Ishikawa (cell line): ENCODE measurements around the gene ING2.

Source experiments
- CEBPB ChIP-seq: IDR thresholded peaks from 2 replicates; pipeline ENCODE4 v1.6.1; 2012
- CREB1 ChIP-seq: IDR thresholded peaks from 2 replicates; pipeline ENCODE4 v1.6.1; 2012; ENCODE audit warnings: low read depth
- EGR1 ChIP-seq: IDR thresholded peaks from 2 replicates; pipeline ENCODE4 v1.6.1; 2012
- EP300 ChIP-seq: IDR thresholded peaks from 2 replicates; pipeline ENCODE4 v1.6.1; 2012; ENCODE audit warnings: borderline replicate concordance
- FOXM1 ChIP-seq: IDR thresholded peaks from 2 replicates; pipeline ENCODE4 v1.6.1; 2012; ENCODE audit warnings: low read depth, borderline replicate concordance
- MAX ChIP-seq: IDR thresholded peaks from 2 replicates; pipeline ENCODE4 v1.6.1; 2012
- NFIC ChIP-seq: IDR thresholded peaks from 2 replicates; pipeline ENCODE4 v1.6.1; 2012
- RAD21 ChIP-seq: IDR thresholded peaks from 2 replicates; pipeline ENCODE4 v1.6.1; 2012; ENCODE audit warnings: low read depth
- REST ChIP-seq: IDR thresholded peaks from 2 replicates; pipeline ENCODE4 v1.6.1; 2012; ENCODE audit warnings: low read depth, mild to moderate bottlenecking
- TAF1 ChIP-seq: IDR thresholded peaks from 2 replicates; pipeline ENCODE4 v1.6.1; 2012; ENCODE audit warnings: low read depth, mild to moderate bottlenecking
- TCF12 ChIP-seq: IDR thresholded peaks from 2 replicates; pipeline ENCODE4 v1.6.1; 2012; ENCODE audit warnings: low read depth
- TEAD4 ChIP-seq: IDR thresholded peaks from 2 replicates; pipeline ENCODE4 v1.6.1; 2012
- USF1 ChIP-seq: IDR thresholded peaks from 2 replicates; pipeline ENCODE4 v1.6.1; 2012
- YY1 ChIP-seq: IDR thresholded peaks from 2 replicates; pipeline ENCODE4 v1.6.1; 2012; ENCODE audit warnings: low read depth
- ZBTB7A ChIP-seq: IDR thresholded peaks from 2 replicates; pipeline ENCODE4 v1.6.1; 2012; ENCODE audit warnings: low read depth

Gene ING2

GRCh38 chr4:183554346-183554686, 49.5 kb downstream of the ING2 start:
- TF ChIP-seq TCF12 (no peak), ZBTB7A (no peak), FOXM1 (no peak), EGR1 (no peak), CREB1 (no peak), MAX (no peak), RAD21 (no peak), CEBPB (no peak), EP300 (no peak)

GRCh38 chr4:183554878-183555585, 50.2 kb downstream of the ING2 start:
- TF ChIP-seq CEBPB (no peak), YY1 (no peak), TCF12 (no peak), EGR1 (no peak), FOXM1 (no peak), TAF1 (no peak), EP300 (no peak), USF1 (no peak), ZBTB7A (no peak), MAX (no peak), TEAD4 (no peak), RAD21 (no peak), NFIC (no peak), REST (no peak)

GRCh38 chr4:183556947-183557346, 52.1 kb downstream of the ING2 start:
- TF ChIP-seq REST: no peak
- TF ChIP-seq NFIC: no peak
- TF ChIP-seq EP300: no peak
- TF ChIP-seq FOXM1: no peak

- TF ChIP-seq TEAD4 (no peak), ZBTB7A (no peak), MAX (no peak), TCF12 (no peak), EGR1 (no peak), FOXM1 (no peak), YY1 (no peak), TAF1 (no peak), REST (no peak), NFIC (no peak), USF1 (no peak)
Measured at GRCh38 chr4:183557611-183558010, 52.8 kb downstream of the ING2 start.

GRCh38 chr4:183558873-183559272, 54.0 kb downstream of the ING2 start:
- TF ChIP-seq FOXM1: no peak
- TF ChIP-seq ZBTB7A: no peak
- no peak for TF ChIP-seq EGR1
- TF ChIP-seq USF1: no peak
- no peak for TF ChIP-seq TCF12
- TF ChIP-seq EP300: no peak
- no peak for TF ChIP-seq TEAD4
- TF ChIP-seq YY1: no peak
- TF ChIP-seq CREB1: no peak
- TF ChIP-seq TAF1: no peak
- TF ChIP-seq RAD21: no peak
- no peak for TF ChIP-seq NFIC
- TF ChIP-seq MAX: no peak
- TF ChIP-seq CEBPB: no peak
- TF ChIP-seq REST: no peak
